Activated T-helper 9 cell treated with anti-CD3 and anti-CD28 coated beads, Interleukin-2, amount 50 U/mL, for 16 hours (primary cell): ENCODE data around the gene MACIR.

Experiments
- DNase-seq: peaks from one replicate; pipeline ENCODE4 v3.0.0-alpha.2; 2020; ENCODE audit warnings: low read depth

MACIR gene

GRCh38 chr5:103291606-103292005 lies 33.0 kb downstream of the MACIR start:
- no peak for DNase-seq

GRCh38 chr5:103293099-103293498 lies 34.5 kb downstream of the MACIR start:
- no peak for DNase-seq

- no peak for DNase-seq
These were observed 35.2 kb downstream of the MACIR start for GRCh38 chr5:103293719-103294118.

- DNase-seq = no peak
These were observed 36.3 kb downstream of the MACIR start for GRCh38 chr5:103294906-103295305.

- no peak for DNase-seq
These were observed 36.9 kb downstream of the MACIR start for GRCh38 chr5:103295424-103295823.

GRCh38 chr5:103295871-103296270 lies 37.3 kb downstream of the MACIR start:
- DNase-seq = no peak

- DNase-seq = no peak
These were observed 39.6 kb downstream of the MACIR start for GRCh38 chr5:103298117-103298516.

GRCh38 chr5:103298607-103299188 lies 40.1 kb downstream of the MACIR start:
- DNase-seq = no peak

- DNase-seq = no peak
These were observed 47.2 kb downstream of the MACIR start for GRCh38 chr5:103305809-103306208.

- DNase-seq = no peak
These were observed 48.9 kb downstream of the MACIR start for GRCh38 chr5:103307470-103307869.

- no peak for DNase-seq
These were observed 50.2 kb downstream of the MACIR start for GRCh38 chr5:103308774-103309173.

- DNase-seq = no peak
These were observed 54.5 kb downstream of the MACIR start for GRCh38 chr5:103313056-103313455.

GRCh38 chr5:103315455-103315854 lies 56.9 kb downstream of the MACIR start:
- DNase-seq = no peak

GRCh38 chr5:103327451-103327850 lies 68.9 kb downstream of the MACIR start:
- DNase-seq = no peak

- no peak for DNase-seq
These were observed 69.3 kb downstream of the MACIR start for GRCh38 chr5:103327893-103328292.
